HepG2 (cell line): ENCODE data around the gene CXCR4. TPM values are rescaled to one million over a fixed set of nuclear protein-coding genes. Genes with fewer than 3 reads are reported as not detected.

Source experiments
- ATAC-seq: fragments of 200-7000 bp; cut with Tn5 transposase; 3 replicates; pipeline ENCODE4 v1.9.1; 2020; ENCODE audit warnings: mild to moderate bottlenecking, moderate library complexity
- BruUV-seq: library from RNA; stranded (reverse); fragments of 400-500 nt; replicated peaks from 2 replicates; lab custom pipeline; 2021; lab: Mats Ljungman, UMichigan
- CTCF ChIA-PET: fragments of 300-600 bp; formaldehyde crosslinking; extraction: SDS; loops from one replicate; lab custom pipeline; 2021; ENCODE audit warnings: low total read pairs, inconsistent platforms, low intra/inter-chr PET ratio; lab: Yijun Ruan, JAX
- POLR2A ChIA-PET: fragments of 350-600 bp; sonication (Branson Sonifier 250); formaldehyde crosslinking; loops from one replicate; lab custom pipeline; 2020; ENCODE audit warnings: antibody characterized with exemption, inconsistent platforms; lab: Yijun Ruan, JAX
- DNase-seq: peaks from one replicate; pipeline ENCODE4 v3.0.0-alpha.2; 2015; ENCODE audit warnings: low spot score
- FAIRE-seq: peaks from 3 replicates; lab custom pipeline; 2011; peaks lifted over from hg19 to GRCh38; lab: Jason Lieb, UNC
- H2AFZ ChIP-seq: one replicate; pipeline ENCODE4 v1.6.1; 2011; ENCODE audit warnings: low read length, inconsistent platforms
- H3K27ac ChIP-seq: fragments of 300-600 bp; 3 replicates; pipeline ENCODE4 v1.8.0; 2011; ENCODE audit warnings: mixed run types, mild to moderate bottlenecking, mixed read lengths, low read length, inconsistent platforms; ENCODE audit not compliant: insufficient read depth; ENCODE audit errors: extremely low read length
- H3K27me3 ChIP-seq, 2 experiments: fragments of 200-600 bp in 1 of 2; 2 replicates in 1 of 2; 3 replicates in 1 of 2; pipeline versions ENCODE4 v1.6.0 to v1.8.0; 2011; ENCODE audit warnings: low read length in 2 of 2, mild to moderate bottlenecking in 2 of 2, moderate library complexity in 2 of 2, inconsistent platforms in 1 of 2; ENCODE audit not compliant: insufficient read depth in 2 of 2, control insufficient read depth in 1 of 2
- H3K36me3 ChIP-seq, 2 experiments: fragments of 200-600 bp in 1 of 2; replicated peaks in 1 of 2; 2 replicates in 1 of 2; 3 replicates in 1 of 2; pipeline versions ENCODE4 v1.5.1 to v1.8.0; 2011; ENCODE audit warnings: low read length in 2 of 2, inconsistent platforms in 1 of 2; ENCODE audit not compliant: insufficient read depth in 2 of 2, control insufficient read depth in 1 of 2
- H3K4me1 ChIP-seq: 2 replicates; pipeline ENCODE4 v1.5.1; 2012; ENCODE audit warnings: low read length, inconsistent platforms; ENCODE audit not compliant: insufficient read depth
- H3K4me2 ChIP-seq: 2 replicates; pipeline ENCODE4 v1.6.0; 2011; ENCODE audit warnings: low read depth, low read length, inconsistent platforms
- H3K4me3 ChIP-seq, 3 experiments: fragments of 200-600 bp in 1 of 3; sonication (generic), shearing (Covaris generic) in 1 of 3; replicated peaks in 1 of 3; 2 replicates each; pipeline ENCODE4 v1.5.1; 2011 to 2016; ENCODE audit warnings: low read length in 3 of 3, inconsistent platforms in 2 of 3, low read depth in 2 of 3, mild to moderate bottlenecking in 2 of 3, control low read depth in 1 of 3, mixed read lengths in 1 of 3; ENCODE audit not compliant: insufficient read depth in 1 of 3
- H3K79me2 ChIP-seq: one replicate; pipeline ENCODE4 v1.6.1; 2011; ENCODE audit warnings: low read length, inconsistent platforms; ENCODE audit not compliant: insufficient read depth
- H3K9ac ChIP-seq: 2 replicates; pipeline ENCODE4 v1.6.0; 2011; ENCODE audit warnings: mild to moderate bottlenecking, low read depth, low read length, inconsistent platforms; ENCODE audit not compliant: insufficient read depth
- H3K9me3 ChIP-seq: 2 replicates; pipeline ENCODE4 v1.5.1; 2012; ENCODE audit warnings: mild to moderate bottlenecking, low read length
- H4K20me1 ChIP-seq: 2 replicates; pipeline ENCODE4 v1.6.0; 2011; ENCODE audit warnings: inconsistent platforms, mild to moderate bottlenecking, low read length, moderate library complexity; ENCODE audit not compliant: insufficient read depth
- GTF3A ChIP-seq: sonication (generic); formaldehyde crosslinking; conservative IDR thresholded peaks from 2 replicates; pipeline ENCODE4 v1.4.0; 2020; ENCODE audit warnings: mild to moderate bottlenecking, missing genetic modification reagents
- MZF1 ChIP-seq: sonication (generic); formaldehyde crosslinking; IDR thresholded peaks from 2 replicates; pipeline ENCODE4 v1.8.1; 2023; ENCODE audit warnings: mild to moderate bottlenecking, missing genetic modification reagents, borderline replicate concordance
- SIX4 ChIP-seq: sonication (generic); formaldehyde crosslinking; IDR thresholded peaks from 2 replicates; pipeline ENCODE4 v1.4.0; 2020; ENCODE audit warnings: missing genetic modification reagents
- SMARCE1 ChIP-seq: fragments of 450-650 bp; IDR thresholded peaks from 2 replicates; pipeline ENCODE4 v1.6.1; 2017; ENCODE audit warnings: borderline replicate concordance
- THYN1 ChIP-seq: sonication (generic); formaldehyde crosslinking; IDR thresholded peaks from 2 replicates; pipeline ENCODE4 v1.8.1; 2023; ENCODE audit warnings: low read depth, mild to moderate bottlenecking, moderate library complexity, missing genetic modification reagents, borderline replicate concordance
- ZNF205 ChIP-seq: IDR thresholded peaks from 2 replicates; pipeline ENCODE4 v1.6.1; 2018; ENCODE audit warnings: missing biosample characterization, missing genetic modification reagents
- ZNF230 ChIP-seq: sonication (generic); formaldehyde crosslinking; IDR thresholded peaks from 2 replicates; pipeline ENCODE4 v1.4.0; 2020; ENCODE audit warnings: mild to moderate bottlenecking, missing genetic modification reagents
- WGBS: methylation state at CpG from one replicate; pipeline ENCODE4 v1.1.6; 2017; ENCODE audit warnings: low lambda C conversion rate; 5-methylcytosine and 5-hydroxymethylcytosine counted together
- in situ Hi-C: cut with HindIII; loops from 2 replicates; pipeline ENCODE4 v1.10.0; 2017; ENCODE audit warnings: low pct_unique_long_range_greater_than_20kb; ENCODE audit not compliant: extremely low pct_ligation_motif_present
- intact Hi-C: fragments of 100-400 bp; cut with micrococcal nuclease; formaldehyde crosslinking; loops from one replicate; pipeline ENCODE4 v1.10.0; 2022; ENCODE audit not compliant: unreplicated experiment
- polyA plus RNA-seq, 8 experiments: library from polyadenylated mRNA; depleted of rRNA in 3 of 8; stranded (reverse) in 7 of 8; unstranded in 1 of 8; fragments of >200 nt; fragmentation: Illumina TruSeq in 4 of 8; extraction: Trizol in 4 of 8; gene quantifications; 2 replicates each; pipeline versions ENCODE4 v1.2.1 to v1.2.3, GENCODE V29; 2011 to 2016; ENCODE audit warnings: low read depth in 4 of 8, missing spikeins in 1 of 8, mixed read lengths in 1 of 8; ENCODE audit not compliant: insufficient read depth in 1 of 8
- total RNA-seq, 5 experiments: library from RNA; depleted of rRNA; stranded (reverse); fragments of >200 nt; fragmentation: Illumina TruSeq; extraction: Trizol; gene quantifications; 2 replicates each; pipeline ENCODE4 v1.2.3, GENCODE V29; 2016; ENCODE audit warnings: low read depth in 1 of 5
- TF ChIP-seq, protein P1 (sequence below): sonication (generic); formaldehyde crosslinking; IDR thresholded peaks from one replicate; pipeline ENCODE4 v1.5.1; 2020; ENCODE audit warnings: mild to moderate bottlenecking, missing genetic modification reagents; ENCODE audit errors: not compliant biosample characterization
- TF ChIP-seq, protein P2 (sequence below): sonication (generic); formaldehyde crosslinking; IDR thresholded peaks from 2 replicates; pipeline ENCODE4 v1.4.0; 2020; ENCODE audit warnings: missing genetic modification reagents
- TF ChIP-seq, protein P3 (sequence below): sonication (generic); formaldehyde crosslinking; IDR thresholded peaks from 2 replicates; pipeline ENCODE4 v1.4.0; 2020; ENCODE audit warnings: missing genetic modification reagents

Gene CXCR4
- total and polyA plus RNA-seq, 2 of the 13 experiments (the other 11 are each of a cell fraction or from before 2014, with no cell fraction given): 0.34 to 0.55 TPM

DNA sequence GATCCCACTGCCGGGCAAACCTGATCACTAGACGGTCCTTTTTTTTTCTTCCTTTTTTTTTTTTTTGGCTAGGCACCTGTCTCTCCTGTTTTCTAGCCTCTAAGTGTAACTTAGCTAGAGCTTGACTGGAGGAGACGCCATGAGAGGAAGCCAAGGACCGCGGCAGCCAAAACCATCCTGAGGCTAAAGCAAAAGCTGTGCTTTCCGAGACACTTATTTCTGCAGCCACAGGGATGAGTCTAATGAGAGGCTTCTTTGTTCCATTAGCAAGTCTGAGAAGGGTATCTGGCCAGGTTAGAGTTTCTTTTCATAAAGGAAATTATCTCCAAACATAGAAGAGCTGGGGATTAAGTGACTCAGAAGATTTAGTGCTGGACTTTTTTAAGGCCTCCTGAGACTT lies 7.3 kb upstream of the CXCR4 start:
- Histone ChIP-seq H3K36me3 (no peaks in the 10 kb centered on the region), H3K4me2 (no peak overlapping the region), H3K4me1 (no peaks in the 10 kb centered on the region; the same call in 1 of the 2 replicates), H2AFZ (no peak overlapping the region), H3K79me2 (no peaks in the 10 kb centered on the region), H3K27me3 (peaks cover 0 to 29% of the 10 kb centered on the region in 2 experiments; a peak in 2 of 5 replicates), H3K9ac (no peak overlapping the region), H4K20me1 (no peaks in the 10 kb centered on the region), H3K27ac (no peak overlapping the region), H3K9me3 (no peaks in the 10 kb centered on the region), H3K4me3 (no peak overlapping the region)
- BruUV-seq: no TSS peak
- ChIA-PET CTCF (no interaction called here), POLR2A (no interaction called here)
- intact Hi-C loops: no loop called here
- DNase-seq (no peak), ATAC-seq (no peak), FAIRE-seq (no peak)
- in situ Hi-C loops: no loop called here
- 28% methylated on average over 6 of the region's 6 CpGs for WGBS
- TF ChIP-seq GTF3A (no peak), MZF1 (CRISPR knock-in tag) (no peak), ZNF230 (no peak), SMARCE1 (no peak), THYN1 (CRISPR knock-in tag) (no peak), ZNF205 (CRISPR knock-in tag) (no peak), SIX4 (CRISPR knock-in tag) (no peak)
- TF ChIP-seq, protein P1, sequence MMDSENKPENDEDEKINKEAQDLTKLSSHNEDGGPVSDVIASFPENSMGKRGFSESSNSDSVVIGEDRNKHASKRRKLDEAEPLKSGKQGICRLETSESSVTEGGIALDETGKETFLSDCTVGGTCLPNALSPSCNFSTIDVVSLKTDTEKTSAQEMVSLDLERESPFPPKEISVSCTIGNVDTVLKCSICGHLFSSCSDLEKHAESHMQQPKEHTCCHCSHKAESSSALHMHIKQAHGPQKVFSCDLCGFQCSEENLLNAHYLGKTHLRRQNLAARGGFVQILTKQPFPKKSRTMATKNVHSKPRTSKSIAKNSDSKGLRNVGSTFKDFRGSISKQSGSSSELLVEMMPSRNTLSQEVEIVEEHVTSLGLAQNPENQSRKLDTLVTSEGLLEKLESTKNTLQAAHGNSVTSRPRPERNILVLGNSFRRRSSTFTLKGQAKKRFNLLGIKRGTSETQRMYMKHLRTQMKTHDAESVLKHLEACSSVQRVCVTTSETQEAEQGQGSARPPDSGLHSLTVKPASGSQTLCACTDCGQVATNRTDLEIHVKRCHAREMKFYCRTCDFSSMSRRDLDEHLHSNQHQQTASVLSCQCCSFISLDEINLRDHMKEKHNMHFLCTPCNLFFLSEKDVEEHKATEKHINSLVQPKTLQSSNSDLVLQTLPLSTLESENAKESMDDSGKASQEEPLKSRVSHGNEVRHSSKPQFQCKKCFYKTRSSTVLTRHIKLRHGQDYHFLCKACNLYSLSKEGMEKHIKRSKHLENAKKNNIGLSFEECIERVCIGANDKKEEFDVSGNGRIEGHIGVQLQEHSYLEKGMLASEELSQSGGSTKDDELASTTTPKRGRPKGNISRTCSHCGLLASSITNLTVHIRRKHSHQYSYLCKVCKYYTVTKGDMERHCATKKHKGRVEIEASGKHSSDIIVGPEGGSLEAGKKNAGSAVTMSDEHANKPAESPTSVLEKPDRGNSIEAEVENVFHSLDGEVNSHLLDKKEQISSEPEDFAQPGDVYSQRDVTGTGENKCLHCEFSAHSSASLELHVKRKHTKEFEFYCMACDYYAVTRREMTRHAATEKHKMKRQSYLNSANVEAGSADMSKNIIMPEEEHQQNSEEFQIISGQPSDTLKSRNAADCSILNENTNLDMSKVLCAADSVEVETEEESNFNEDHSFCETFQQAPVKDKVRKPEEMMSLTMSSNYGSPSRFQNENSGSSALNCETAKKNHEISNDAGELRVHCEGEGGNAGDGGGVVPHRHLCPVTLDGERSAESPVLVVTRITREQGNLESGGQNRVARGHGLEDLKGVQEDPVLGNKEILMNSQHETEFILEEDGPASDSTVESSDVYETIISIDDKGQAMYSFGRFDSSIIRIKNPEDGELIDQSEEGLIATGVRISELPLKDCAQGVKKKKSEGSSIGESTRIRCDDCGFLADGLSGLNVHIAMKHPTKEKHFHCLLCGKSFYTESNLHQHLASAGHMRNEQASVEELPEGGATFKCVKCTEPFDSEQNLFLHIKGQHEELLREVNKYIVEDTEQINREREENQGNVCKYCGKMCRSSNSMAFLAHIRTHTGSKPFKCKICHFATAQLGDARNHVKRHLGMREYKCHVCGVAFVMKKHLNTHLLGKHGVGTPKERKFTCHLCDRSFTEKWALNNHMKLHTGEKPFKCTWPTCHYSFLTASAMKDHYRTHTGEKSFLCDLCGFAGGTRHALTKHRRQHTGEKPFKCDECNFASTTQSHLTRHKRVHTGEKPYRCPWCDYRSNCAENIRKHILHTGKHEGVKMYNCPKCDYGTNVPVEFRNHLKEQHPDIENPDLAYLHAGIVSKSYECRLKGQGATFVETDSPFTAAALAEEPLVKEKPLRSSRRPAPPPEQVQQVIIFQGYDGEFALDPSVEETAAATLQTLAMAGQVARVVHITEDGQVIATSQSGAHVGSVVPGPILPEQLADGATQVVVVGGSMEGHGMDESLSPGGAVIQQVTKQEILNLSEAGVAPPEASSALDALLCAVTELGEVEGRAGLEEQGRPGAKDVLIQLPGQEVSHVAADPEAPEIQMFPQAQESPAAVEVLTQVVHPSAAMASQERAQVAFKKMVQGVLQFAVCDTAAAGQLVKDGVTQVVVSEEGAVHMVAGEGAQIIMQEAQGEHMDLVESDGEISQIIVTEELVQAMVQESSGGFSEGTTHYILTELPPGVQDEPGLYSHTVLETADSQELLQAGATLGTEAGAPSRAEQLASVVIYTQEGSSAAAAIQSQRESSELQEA: no peak
- TF ChIP-seq, protein P2, sequence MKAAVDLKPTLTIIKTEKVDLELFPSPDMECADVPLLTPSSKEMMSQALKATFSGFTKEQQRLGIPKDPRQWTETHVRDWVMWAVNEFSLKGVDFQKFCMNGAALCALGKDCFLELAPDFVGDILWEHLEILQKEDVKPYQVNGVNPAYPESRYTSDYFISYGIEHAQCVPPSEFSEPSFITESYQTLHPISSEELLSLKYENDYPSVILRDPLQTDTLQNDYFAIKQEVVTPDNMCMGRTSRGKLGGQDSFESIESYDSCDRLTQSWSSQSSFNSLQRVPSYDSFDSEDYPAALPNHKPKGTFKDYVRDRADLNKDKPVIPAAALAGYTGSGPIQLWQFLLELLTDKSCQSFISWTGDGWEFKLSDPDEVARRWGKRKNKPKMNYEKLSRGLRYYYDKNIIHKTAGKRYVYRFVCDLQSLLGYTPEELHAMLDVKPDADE: no peak
- TF ChIP-seq, protein P3, sequence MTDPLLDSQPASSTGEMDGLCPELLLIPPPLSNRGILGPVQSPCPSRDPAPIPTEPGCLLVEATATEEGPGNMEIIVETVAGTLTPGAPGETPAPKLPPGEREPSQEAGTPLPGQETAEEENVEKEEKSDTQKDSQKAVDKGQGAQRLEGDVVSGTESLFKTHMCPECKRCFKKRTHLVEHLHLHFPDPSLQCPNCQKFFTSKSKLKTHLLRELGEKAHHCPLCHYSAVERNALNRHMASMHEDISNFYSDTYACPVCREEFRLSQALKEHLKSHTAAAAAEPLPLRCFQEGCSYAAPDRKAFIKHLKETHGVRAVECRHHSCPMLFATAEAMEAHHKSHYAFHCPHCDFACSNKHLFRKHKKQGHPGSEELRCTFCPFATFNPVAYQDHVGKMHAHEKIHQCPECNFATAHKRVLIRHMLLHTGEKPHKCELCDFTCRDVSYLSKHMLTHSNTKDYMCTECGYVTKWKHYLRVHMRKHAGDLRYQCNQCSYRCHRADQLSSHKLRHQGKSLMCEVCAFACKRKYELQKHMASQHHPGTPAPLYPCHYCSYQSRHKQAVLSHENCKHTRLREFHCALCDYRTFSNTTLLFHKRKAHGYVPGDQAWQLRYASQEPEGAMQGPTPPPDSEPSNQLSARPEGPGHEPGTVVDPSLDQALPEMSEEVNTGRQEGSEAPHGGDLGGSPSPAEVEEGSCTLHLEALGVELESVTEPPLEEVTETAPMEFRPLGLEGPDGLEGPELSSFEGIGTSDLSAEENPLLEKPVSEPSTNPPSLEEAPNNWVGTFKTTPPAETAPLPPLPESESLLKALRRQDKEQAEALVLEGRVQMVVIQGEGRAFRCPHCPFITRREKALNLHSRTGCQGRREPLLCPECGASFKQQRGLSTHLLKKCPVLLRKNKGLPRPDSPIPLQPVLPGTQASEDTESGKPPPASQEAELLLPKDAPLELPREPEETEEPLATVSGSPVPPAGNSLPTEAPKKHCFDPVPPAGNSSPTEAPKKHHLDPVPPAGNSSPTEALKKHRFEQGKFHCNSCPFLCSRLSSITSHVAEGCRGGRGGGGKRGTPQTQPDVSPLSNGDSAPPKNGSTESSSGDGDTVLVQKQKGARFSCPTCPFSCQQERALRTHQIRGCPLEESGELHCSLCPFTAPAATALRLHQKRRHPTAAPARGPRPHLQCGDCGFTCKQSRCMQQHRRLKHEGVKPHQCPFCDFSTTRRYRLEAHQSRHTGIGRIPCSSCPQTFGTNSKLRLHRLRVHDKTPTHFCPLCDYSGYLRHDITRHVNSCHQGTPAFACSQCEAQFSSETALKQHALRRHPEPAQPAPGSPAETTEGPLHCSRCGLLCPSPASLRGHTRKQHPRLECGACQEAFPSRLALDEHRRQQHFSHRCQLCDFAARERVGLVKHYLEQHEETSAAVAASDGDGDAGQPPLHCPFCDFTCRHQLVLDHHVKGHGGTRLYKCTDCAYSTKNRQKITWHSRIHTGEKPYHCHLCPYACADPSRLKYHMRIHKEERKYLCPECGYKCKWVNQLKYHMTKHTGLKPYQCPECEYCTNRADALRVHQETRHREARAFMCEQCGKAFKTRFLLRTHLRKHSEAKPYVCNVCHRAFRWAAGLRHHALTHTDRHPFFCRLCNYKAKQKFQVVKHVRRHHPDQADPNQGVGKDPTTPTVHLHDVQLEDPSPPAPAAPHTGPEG (CRISPR knock-in tag): no peak
